Endometrial microvascular endothelial cells (primary cell): ENCODE results near the gene ZNF101. TPM values are rescaled to one million over a fixed set of nuclear protein-coding genes. Genes with fewer than 3 reads are reported as not detected.

Experiments
- in situ Hi-C: cut with HindIII; loops from 2 replicates; pipeline ENCODE4 v1.10.0; 2017; ENCODE audit warnings: low sequenced_read_pairs, low pct_unique_long_range_greater_than_20kb; ENCODE audit errors: inconsistent ontology term
- total RNA-seq: library from RNA; depleted of rRNA; stranded (reverse); fragments of >200 nt; gene quantifications from one replicate; pipeline ENCODE4 v1.2.3, GENCODE V29; 2015; ENCODE audit errors: inconsistent ontology term

ZNF101 gene
- total RNA-seq, result 3.7 TPM

DNA sequence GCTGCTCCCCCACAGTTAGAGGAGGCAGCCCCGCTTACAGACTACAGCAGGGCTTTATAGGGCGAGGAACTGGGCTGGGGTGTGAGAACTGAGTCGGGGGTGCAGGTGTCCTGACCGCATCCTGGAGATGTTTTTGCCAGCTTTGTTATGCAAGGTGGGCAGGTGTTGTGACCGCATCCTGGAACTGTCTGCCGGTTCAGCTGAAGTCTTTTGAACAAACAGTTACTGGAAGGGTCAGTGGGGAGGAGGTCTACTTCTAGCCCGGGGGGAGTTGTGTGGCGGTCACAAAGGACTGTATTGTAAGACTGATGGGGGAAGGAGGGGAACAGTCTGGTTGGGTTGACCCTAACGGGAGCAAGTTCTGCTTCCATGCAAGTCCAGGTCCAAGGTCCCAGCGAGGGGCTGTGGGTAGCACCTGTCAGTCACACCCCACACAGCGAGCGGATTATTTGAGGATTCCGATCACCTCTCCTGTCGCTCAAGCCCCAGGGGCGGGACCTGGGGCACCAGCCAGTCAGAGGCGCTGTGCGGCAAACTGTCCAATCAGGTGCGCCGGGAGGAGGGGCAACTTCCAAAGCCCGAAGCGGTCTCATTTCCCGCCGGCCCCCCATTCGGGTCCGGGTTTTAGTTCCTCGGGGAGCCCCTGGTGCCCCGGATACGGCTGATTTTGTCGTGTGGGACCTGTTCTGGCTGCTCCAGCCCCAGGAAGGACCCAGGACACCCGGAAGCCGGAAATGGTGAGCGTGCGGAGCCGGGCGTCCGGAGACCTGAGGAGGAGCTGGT, at the start of gene ZNF101:
Gene ZNF101 (plus strand): TSS at position 610 of the 783 bp plus-strand sequence. CDS start 125 bp downstream, at position 735.
- in situ Hi-C loops, result no loop called here

DNA sequence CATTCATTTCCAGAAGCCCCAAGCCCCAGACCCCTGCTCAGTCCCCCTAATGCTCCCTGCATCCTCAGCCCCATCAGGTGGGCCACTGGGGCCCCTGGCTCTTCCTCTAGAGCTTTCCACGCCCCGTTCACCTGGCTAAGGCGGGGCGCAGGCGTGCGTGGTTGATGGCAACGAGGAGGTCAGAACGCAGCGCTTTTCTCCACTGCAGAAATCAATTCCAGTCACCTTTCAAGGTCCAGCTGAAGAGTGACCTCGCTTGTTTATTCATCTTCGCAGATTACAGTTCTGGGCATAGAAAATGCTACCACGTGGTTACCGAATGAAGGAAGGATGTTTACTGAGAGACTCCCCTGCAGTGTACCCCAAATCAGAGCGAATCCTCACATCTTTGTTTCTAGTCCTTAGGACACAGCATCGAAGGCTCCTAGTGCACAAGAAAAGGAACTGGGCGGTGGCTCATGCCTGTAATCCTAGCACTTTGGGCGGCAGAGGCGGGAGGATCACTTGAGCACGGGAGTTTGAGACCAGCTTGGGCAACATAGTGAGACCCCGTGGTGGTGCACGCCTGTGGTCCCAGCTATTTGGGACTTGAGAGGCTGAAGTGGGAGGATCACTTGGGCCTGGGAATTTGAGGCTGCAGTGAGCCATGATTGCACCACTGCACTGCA, 49.3 kb upstream of the ZNF101 start:
- in situ Hi-C loops, result no loop called here

DNA sequence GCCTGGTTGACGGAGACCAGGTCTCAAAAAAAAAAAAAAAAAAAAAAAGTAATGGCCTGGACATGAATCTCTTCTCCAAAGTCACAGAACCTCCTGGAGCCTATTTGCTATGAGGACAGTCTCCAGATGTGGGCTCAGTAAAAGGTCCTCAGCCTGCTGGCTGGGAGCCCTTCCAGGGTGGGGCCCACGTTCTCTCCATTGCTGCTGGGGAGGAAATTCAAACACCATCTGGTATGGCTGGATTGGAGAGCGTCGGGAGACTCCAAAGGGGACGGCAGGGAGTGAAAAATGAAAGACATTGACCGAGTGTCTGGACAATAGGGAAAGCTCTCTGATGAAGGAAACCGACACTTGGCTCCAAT, 48.8 kb upstream of the ZNF101 start:
- in situ Hi-C loops, result no loop called here

DNA sequence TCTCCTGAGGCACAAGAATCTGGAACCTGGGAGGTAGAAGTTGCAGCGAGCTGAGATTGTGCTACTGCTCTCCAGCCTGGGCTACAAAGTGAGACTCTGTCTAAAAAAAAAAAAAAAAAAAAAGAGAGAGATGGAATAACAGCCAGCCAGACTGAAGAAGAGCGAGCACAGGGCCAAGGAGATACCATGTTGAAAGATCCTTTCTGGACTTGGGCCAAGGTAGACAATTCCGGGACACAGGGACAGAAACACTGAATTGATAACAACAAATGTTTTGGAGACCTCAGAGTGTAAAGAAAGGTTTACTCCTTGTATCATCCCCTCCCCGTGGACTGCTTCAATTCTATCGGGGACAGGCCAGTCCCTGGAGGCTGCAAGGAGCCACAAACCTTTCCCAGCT, 45.3 kb upstream of the ZNF101 start:
- in situ Hi-C loops, result no loop called here

DNA sequence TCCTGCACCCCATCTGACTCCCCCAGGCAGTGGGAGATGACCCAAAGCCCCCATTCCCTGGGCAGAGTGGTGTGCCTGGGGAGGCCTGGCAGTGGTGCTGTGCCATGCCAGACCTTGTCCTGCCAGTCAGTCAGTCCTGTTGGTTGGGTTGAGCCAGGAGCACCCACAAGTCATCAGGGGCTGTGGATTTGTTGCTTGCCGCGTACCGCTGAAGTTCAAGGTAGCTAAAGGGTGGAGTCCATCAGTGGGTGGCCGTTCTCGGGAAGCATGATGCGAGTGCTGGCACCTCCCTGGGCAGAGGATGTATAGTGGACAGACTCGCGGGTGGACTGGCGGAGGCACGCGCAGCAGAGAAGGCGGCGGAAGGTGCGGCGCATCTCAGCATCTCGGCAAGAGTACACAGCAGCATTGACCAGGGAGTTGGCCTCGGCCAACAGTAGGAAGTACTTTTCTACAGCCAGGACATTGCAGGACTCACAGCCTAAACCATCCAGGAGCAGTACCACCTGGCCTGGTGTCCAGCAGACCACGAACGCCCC, 44.5 kb upstream of the ZNF101 start:
- in situ Hi-C loops, result no loop called here

DNA sequence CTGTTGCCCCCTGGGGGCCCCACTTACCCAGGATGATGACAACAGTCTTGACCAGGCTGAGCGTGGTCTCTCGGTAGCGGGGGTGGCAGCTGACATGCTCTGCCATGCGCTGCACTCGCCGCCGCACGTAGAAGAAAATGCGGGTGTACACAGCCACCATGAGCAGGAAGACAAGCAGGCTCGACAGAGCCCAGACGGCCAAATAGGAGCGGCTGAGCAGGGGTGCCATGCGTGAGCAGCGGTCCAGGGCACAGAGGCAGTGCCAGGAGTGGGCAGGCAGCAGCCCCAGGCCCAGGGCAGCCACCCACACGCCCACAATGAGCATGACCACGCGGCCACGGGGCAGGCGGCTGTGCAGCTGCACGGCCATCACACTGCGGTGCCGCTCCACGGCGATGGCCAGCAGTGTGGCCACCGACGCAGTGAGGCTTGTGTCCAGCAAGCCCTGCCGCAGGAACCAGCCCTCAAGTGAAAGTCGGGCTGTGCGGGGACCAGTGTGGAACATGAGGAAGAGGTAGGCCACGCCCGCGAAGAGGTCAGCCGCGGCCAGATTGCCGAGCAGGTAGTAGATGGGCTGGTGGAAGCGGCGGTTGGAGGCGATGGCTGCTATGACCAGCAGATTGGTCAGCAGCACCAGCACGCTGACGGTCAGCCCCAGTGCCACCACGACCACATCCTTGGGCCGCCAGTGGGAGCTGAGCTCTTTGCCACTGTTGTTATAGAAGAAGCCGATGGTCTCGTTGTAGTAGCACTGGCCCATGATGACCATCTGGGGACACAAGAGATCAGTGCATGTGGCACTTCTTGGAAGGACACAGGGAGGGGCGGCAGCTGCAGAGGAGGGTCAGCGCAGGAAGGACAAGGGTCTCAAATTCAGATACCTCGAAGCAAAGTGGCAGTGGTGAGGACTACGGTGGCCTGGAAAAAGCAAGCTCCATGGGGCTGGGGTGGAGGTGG, 41.8 kb upstream of the ZNF101 start:
- in situ Hi-C loops, result no loop called here

DNA sequence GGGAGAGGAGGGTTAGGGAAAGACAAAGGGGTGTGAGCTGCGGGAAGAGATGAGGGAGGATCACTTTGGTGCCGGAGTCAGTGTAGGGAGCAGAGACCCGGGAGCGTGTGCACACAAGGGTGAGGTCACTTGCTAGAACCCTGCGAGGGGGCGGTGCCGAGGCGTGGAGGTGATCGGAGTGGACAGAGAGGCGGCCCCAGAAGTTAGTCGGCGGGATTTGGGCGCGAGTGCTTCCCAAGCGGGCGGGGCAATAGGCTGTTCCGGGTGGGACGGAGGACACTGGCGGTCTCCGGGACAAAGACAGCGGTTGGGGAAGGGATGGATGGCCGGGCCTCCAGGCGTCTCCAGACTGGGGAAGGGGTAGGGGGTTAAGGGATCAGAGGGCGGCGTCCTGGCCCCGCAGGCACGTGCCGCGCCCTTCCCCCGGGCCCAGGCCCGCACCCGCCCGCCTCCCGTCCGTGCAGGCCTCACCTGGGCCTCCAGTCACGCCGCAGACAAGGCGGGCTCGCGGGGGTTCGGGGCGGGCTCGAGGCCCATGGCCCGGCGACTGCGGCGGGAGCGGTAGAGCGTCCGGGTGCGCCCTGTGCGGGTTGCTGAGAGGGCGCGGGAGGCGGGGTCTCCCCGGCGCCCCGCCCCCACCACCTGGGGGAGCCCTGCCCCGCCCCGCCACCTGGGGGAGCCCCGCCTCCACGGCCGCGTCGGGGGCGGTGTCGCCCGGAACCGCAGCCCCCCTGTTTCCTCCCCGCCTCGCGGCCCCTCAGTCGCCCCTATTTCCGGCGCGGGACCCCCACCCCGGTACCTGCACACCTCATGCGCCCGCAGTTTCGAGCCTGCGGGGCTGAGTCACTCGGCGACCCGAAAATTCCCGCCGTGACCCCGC, 40.8 kb upstream of the ZNF101 start, which contains the start of gene LPAR2:
Gene LPAR2 (minus strand): TSS at position 600 of the 880 bp plus-strand sequence. CDS start 945 bp downstream, outside the sequence.
- in situ Hi-C loops, result no loop called here

DNA sequence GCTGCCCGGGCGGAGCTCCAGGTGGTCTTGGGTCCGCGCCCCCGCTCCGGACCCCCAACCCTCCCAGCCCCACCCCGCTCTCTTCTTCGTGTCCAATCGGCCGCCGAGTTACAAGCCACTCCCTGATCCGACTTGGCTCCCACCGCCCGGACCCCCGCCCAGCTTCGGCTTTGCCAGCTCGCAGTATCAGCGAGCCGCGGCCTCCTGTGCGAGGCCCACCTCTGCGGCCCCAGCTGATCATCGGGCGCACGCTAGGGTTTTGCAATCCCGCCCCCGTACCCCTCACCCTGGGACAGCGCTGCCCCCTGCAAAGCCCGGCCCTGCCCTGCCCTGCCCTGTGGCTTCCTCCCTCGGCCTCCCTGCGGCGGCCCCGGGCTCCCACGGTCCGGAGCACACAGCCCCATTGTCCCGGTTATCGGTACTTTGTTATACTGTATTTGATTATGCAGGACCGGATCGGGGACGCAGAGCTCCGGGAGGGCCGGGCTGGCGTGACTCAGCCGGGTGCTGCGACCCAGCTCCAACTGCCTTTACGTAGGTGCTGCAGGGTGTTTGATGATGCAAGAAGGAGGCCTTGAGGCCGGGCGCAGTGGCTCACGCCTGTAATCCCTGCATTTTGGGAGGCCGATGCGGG, 40.0 kb upstream of the ZNF101 start:
- in situ Hi-C loops, result no loop called here

DNA sequence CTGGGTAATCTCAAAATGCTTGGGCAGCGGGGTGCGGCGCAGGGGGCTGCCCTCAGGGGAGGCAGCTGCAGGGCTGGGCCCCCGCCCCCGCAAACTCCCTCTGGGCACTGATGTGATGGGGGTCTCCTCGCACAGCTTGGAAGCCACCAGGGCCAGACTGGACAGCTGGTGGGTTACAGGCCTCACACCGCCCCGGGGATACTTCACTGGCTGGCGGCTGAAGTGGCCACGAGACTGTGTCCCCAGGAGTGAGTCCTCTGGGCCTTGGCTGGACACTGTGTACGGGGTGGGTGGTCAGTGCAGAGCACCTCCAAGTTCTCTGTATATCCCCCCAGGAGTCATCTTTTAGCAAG, 38.6 kb upstream of the ZNF101 start:
- in situ Hi-C loops, result no loop called here

DNA sequence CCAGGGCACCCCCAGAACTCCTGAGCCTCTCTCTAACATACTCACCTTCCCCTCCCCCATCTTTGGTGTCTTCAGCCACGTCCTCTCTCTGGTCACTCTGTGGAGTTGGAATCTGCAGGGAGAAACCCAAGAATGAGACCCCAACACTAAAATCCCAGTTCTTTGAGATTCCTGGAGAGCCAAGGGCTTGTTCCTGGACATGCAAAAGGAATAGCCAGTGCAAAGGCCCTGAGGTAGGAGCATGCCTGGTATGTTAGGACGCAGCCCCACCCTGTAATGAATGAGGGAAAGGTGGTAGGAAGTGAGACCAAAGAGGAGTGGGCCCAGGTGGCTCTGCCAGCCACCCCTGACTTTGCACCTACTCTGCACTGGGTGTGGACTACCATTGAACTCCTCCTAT, 38.2 kb upstream of the ZNF101 start:
- in situ Hi-C loops, result no loop called here

DNA sequence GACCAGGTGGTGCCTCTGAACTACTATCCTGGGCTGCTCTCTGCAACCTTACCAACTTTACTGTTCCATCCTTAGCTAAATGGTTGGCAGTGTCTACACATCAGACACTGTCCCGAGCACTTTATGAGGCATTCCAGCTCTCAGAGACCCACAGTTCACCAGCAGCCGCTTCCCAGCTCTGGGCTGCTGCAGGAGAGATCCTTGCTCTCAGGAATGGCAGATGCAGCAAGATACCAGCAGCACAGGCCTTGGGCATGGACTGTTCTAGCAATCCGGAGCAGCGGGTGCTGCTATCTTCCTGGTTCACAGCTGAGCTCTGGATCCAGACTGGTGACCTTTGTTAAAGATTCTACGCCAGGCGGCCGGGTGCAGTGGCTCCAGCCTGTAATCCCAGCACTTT, 37.3 kb upstream of the ZNF101 start:
- in situ Hi-C loops, result no loop called here

DNA sequence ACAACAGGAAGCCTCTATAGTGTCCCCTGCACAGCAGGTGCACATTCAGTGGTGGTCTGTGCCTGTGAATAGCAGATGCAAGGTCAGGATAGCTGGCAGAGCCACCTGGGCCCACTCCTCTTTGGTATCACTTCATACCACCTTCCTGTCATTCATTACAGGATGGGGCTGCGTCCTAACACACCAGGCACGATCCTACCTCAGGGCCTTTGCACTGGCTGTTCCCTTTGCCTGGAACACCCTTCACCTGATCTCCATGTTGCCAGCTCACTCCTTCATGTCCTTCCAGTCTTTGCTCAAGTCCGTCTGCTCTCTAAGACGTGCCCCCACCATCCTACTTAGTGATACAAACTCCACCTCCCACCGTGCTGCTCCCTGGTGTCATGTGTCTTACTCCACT, 36.0 kb upstream of the ZNF101 start:
- in situ Hi-C loops, result no loop called here

DNA sequence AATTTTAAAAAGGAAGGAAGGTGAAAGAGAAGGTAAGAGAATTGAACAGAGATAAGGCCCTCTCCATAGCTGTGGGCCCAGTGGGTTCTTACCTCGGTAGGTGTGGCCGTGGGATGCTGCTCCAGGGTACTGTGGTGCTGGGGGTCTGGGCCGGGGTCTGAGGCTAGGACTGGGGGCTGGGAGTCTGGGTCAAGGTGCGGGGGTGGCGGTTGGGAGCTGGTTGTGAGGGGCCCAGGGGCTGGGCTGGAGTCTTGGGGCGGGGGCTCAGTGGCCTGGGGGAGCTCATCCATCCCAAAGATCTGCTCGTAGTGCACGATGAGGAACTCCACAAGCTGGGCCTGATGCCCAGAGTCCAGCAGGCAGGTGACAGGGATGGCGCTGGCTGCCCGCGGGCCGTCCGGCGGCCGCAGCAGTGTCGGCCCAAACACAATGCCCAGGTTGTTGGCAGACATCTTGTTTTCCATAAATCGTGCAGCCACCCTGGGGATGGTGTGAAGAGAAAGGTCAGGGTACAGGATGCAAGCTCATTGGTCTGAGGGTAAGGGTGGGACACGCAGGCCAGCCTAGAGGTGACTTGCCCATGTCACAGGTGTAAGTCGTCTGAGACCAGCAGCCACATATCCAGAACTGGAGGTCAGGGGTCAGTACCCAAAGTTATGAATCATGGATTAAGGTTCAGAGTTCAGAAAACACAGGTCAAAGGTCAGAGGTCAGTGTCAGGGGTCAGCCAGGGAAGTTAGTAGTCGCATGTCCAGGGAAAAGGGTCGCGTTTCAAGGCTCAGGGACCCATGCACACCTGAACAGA, 34.7 kb upstream of the ZNF101 start:
- in situ Hi-C loops, result no loop called here

DNA sequence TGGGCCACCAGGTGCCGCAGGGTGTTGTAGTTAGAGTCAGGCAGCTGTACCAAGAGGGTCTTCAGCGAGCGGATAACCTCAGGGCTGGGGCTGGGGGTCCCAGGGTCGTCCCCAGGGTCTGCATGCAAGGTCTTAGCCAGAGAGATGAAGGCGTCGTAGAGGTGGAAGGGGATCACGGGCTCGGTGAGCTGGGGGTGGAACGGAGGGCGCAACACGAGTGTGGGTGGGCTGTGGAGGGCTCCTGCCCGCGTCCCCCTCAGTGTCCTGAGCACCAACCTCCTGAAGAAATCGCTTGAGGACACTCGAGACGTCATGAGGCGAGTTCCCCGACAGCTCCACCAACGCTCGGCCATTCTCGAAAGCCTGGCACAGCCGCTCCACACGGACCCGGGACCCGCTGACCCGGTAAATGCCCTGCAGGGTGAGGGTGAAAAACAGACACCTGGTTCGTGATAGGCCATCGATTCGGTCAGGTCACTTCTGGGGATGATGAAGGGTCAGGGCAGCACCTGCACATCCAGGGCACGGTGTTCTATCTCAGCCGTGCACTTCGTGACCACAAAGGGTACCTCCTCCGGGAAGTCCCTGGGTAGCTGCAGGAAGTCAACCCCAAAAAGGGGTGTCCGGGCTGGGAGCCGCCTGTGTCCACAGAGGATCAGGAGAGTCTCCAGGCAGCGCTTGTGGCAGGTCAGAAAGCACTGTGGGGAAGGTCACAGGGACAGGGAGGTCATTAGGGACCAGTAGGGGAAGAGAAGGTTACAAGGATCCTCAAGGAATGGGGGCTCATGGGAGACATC, 33.9 kb upstream of the ZNF101 start:
- in situ Hi-C loops, result no loop called here

DNA sequence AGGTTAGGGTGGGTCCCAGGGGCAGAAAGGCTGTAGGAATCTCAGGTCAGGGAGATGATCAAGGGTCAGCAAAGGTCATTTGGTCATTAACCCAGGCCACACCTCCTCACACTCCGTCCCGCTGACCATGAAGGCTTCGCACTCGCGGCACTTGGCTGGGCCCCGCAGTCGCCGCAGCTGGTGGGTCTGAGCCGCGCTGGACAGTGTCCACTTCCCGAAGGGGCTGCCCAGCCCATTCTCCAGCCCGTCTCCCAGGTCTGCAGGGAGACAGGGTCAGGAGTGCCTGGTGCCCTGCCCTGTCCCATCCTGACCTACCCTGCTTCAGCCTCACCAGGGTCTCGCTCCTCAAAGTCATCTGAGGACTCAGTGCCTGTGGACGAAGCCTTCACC, 33.3 kb upstream of the ZNF101 start:
- in situ Hi-C loops, result no loop called here

DNA sequence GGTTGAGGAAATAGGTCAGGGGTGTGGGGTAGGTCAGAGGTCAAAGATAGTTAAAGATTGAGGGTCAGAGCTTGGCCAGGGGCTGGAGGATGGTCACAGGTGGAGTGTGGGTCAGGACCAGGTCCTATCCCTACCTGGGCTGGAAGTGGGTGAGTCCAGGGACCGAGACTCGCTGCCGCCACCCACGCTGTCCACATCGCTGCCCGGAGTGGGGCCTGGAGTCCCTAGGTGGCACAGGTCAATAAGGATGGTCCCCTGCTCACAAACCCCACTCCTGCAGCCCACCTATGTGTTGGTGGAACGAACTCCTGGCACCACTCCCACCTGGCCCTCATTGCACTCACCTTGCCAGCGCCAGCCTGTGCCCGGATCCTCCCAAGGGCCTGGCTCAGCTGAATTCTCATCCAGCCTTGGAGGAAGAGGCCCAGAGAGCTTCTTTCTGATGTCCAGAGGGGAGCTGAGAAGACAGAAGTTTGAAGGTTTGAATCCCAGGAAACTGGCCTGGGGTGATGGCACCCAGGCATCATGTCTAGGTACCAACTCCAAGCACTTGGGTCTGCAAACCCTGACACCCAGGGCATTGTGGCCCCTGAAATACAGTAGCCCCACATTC, 32.0 kb upstream of the ZNF101 start:
- in situ Hi-C loops, result no loop called here
